ENCODE data around the gene SLC43A3. TPM values are rescaled to one million over a fixed set of nuclear protein-coding genes. Genes with fewer than 3 reads are reported as not detected.
A peak's percentile ranks its signal among the peaks of the same experiment; 100 is the strongest.

SLC43A3 gene
- total and polyA plus RNA-seq, 8 donors = 1.2 to 81.7 (median 12.7) TPM

- H3K4me1 ChIP-seq = peaks cover 36 to 45% (median 43%) of the 10 kb centered on the region in 4 donors
- no peaks in the 10 kb centered on the region for H3K36me3 ChIP-seq
- peak overlapping the region in 1 of 5 donors; percentile 29 for H3K27ac ChIP-seq
- WGBS, 5 donors = 6 to 9% (median 9%) methylated on average over 32 to 50 of the region's 50 CpGs
- H3K9me3 ChIP-seq = no peaks in the 10 kb centered on the region
- TF ChIP-seq EP300 (IDR thresholded peaks at IDR 0.05) = no peak
- TF ChIP-seq POLR2A (IDR thresholded peaks at IDR 0.05) = no peak
- TF ChIP-seq POLR2AphosphoS5 (IDR thresholded peaks at IDR 0.05) = no peak
- no peak for TF ChIP-seq CTCF (IDR thresholded peaks at IDR 0.05)
- DNase-seq = no peak
- peaks cover 4 to 61% (median 36%) of the 10 kb centered on the region in 3 donors for H3K27me3 ChIP-seq
- peak overlapping the region; percentile 42 to 57 (median 50) for H3K4me3 ChIP-seq
- intact Hi-C loops (cut with DNase I; ENCODE audit: low total_unique reads) = no loop called here
These were observed 34.1 kb upstream of the SLC43A3 start for GRCh38 chr11:57460758-57461749.

- peaks cover 36 to 45% (median 43%) of the 10 kb centered on the region in 4 donors for H3K4me1 ChIP-seq
- peak in 1 of 2 donors; percentile 81 for DNase-seq
- H3K4me3 ChIP-seq = peak within 1 kb of the TSS; percentile 42 to 57 (median 50)
- no peaks in the 10 kb centered on the region for H3K9me3 ChIP-seq
- TF ChIP-seq POLR2A (IDR thresholded peaks at IDR 0.05) (no peak), CTCF (IDR thresholded peaks at IDR 0.05) (peak in 2 of 7 experiments; percentile 14 to 30)
- WGBS, 5 donors = 0 to 1% (median 1%) methylated on average over 32 to 66 of the region's 66 CpGs
- peak within 1 kb of the TSS in 1 of 5 donors; percentile 29 for H3K27ac ChIP-seq
- intact Hi-C loops (cut with DNase I; ENCODE audit: low total_unique reads) = no loop called here
- peaks cover 4 to 61% (median 36%) of the 10 kb centered on the region in 3 donors for H3K27me3 ChIP-seq
- H3K36me3 ChIP-seq = no peaks in the 10 kb centered on the region
These were observed 33.3 kb upstream of the SLC43A3 start, which contains the start of gene RTN4RL2 for GRCh38 chr11:57460022-57460757. Gene RTN4RL2 (plus strand): TSS chr11:57460528. CDS start chr11:57460866, 338 bp downstream.

- H3K36me3 ChIP-seq = no peaks in the 10 kb centered on the region
- H3K4me3 ChIP-seq = peak overlapping the region; percentile 42 to 57 (median 50)
- H3K9me3 ChIP-seq = no peaks in the 10 kb centered on the region
- H3K27ac ChIP-seq = peak overlapping the region in 1 of 5 donors; percentile 27
- 1 to 2% (median 1%) methylated on average over 40 to 62 of the region's 62 CpGs for WGBS, 5 donors
- no peak for TF ChIP-seq POLR2A (IDR thresholded peaks at IDR 0.05)
- no peak for TF ChIP-seq CTCF (IDR thresholded peaks at IDR 0.05)
- no peak for TF ChIP-seq POLR2AphosphoS5 (IDR thresholded peaks at IDR 0.05)
- TF ChIP-seq EP300 (IDR thresholded peaks at IDR 0.05) = no peak
- H3K4me1 ChIP-seq = peaks cover 36 to 45% (median 43%) of the 10 kb centered on the region in 4 donors
- no peak for DNase-seq
- peaks cover 4 to 61% (median 36%) of the 10 kb centered on the region in 3 donors for H3K27me3 ChIP-seq
- intact Hi-C loops (cut with DNase I; ENCODE audit: low total_unique reads) = loop anchor here (10.0 kb wide), 1 partner anchor 115 kb away; no protein-coding TSS in a partner anchor
These were observed 32.5 kb upstream of the SLC43A3 start for GRCh38 chr11:57459164-57460021.

Measured in stomach (tissue), 9 donors.